ENCODE measurements around the gene GLRA3.

GRCh38 chr4:174616661-174617060 is 212.4 kb downstream of the GLRA3 start:
- TF ChIP-seq TAF1 (IDR thresholded peaks at IDR 0.05; ENCODE audit: low read depth) (no peak), FOXM1 (IDR thresholded peaks at IDR 0.05; ENCODE audit: borderline replicate concordance, low read depth) (no peak), REST (IDR thresholded peaks at IDR 0.05; ENCODE audit: low read depth) (no peak), ZBTB7A (IDR thresholded peaks at IDR 0.05; ENCODE audit: low read depth) (no peak), RAD21 (IDR thresholded peaks at IDR 0.05; ENCODE audit: low read depth) (no peak), MAX (IDR thresholded peaks at IDR 0.05) (no peak), EP300 (IDR thresholded peaks at IDR 0.05; ENCODE audit: borderline replicate concordance) (no peak), TEAD4 (IDR thresholded peaks at IDR 0.05) (no peak)

Data from Ishikawa (cell line).